Urinary bladder (tissue), 4 donors: Measurements from ENCODE around the gene ERBB4. TPM values are rescaled to one million over a fixed set of nuclear protein-coding genes. Genes with fewer than 3 reads are reported as not detected.

Experiments used
- DNase-seq: peaks from one replicate; pipeline ENCODE4 v3.0.0-alpha.2; 2015; ENCODE audit errors: extremely low spot score
- H3K27ac ChIP-seq: one replicate; pipeline ENCODE4 v1.5.1; 2013; ENCODE audit warnings: low read depth, mild to moderate bottlenecking, moderate library complexity
- H3K36me3 ChIP-seq: one replicate; pipeline ENCODE4 v1.6.1; 2013; ENCODE audit warnings: mild to moderate bottlenecking, moderate library complexity; ENCODE audit not compliant: insufficient read depth
- H3K4me1 ChIP-seq: one replicate; pipeline ENCODE4 v1.6.1; 2013; ENCODE audit warnings: mild to moderate bottlenecking, moderate library complexity; ENCODE audit not compliant: insufficient read depth
- H3K4me3 ChIP-seq: one replicate; pipeline ENCODE4 v1.5.1; 2013; ENCODE audit warnings: low read depth, low read length
- WGBS: extraction: QIAGEN DNeasy Blood & Tissue Kit; methylation state at CpG from one replicate; pipeline ENCODE4 v1.1.7; 2013; 5-methylcytosine and 5-hydroxymethylcytosine counted together
- polyA plus RNA-seq: library from polyadenylated mRNA; stranded (reverse); fragments of 200-250 nt; gene quantifications from one replicate; pipeline ENCODE4 v1.2.3, GENCODE V29; 2013
- total RNA-seq: library from RNA; depleted of rRNA; stranded (reverse); fragments of >200 nt; gene quantifications from one replicate; pipeline ENCODE4 v1.2.3, GENCODE V29; 2014
- donor health status: healthy with polysubstance abuse.
- donor health status: healthy.

Gene ERBB4
- total and polyA plus RNA-seq, 2 donors = 0.13 to 3.2 TPM

DNA sequence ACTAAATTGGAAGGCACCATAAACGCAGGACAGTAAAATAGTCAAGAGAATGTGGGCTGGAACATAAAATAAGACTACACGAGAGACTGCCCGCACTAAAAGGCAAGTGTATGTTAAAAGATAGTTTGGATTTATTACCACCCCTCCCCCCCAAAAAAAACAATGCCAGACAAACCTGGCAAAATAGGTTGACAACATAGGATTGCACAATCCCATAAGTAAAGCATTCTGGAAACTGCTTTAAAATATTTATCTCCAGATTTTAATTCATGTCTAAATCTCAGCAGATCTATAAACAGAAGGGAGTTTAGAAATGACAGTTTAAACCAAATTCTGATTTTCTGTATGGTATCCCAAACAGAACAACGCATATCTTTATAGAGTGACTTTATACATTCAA lies 455.1 kb downstream of the ERBB4 start:
- Histone ChIP-seq H3K27ac (no peak overlapping the region), H3K36me3 (no peaks in the 10 kb centered on the region), H3K4me3 (no peak overlapping the region), H3K4me1 (no peaks in the 10 kb centered on the region)
- no peak for DNase-seq
- 68% methylated on average over 4 of the region's 4 CpGs for WGBS

DNA sequence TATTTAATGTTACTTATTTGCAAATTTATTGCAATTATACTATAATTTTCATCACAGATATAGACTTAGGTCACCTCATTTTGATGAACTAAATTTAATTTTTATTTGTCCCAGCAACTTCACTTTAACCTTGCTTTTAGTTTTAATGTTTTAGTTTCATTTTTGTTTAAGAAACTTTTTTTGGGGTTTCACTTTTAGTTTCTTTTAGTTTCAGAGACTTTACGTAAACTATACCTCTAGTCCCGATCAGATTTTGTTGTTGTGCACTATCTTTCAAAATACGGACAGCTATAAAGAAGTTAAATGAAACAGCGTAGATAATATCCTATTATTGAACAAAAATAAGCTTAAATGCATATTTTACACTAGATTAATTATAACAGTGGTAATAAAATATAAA lies 460.5 kb downstream of the ERBB4 start:
- WGBS = 76% methylated on average over 4 of the region's 4 CpGs

DNA sequence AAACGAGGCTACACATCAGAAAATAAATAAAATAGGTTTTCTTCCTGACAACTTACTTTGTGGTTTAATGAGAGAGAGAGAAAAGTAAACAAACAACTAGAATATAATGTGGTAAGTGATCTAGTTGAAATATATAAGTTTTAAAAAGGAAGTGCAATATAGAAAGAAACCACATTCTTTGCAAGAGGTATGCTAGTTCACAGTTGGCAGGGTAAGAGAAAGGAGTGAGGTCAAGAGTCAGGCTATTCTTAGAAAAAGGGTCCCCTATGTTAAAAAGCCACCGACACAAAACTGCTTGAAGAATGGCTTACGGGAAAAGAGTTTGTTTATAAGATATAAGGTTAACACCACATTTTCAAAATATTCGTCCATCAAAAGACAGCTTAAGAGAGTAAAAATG lies 462.1 kb downstream of the ERBB4 start:
- DNase-seq = no peak
- H3K27ac ChIP-seq = no peak overlapping the region
- no peaks in the 10 kb centered on the region for H3K4me1 ChIP-seq
- no peaks in the 10 kb centered on the region for H3K36me3 ChIP-seq
- H3K4me3 ChIP-seq = no peak overlapping the region
- 38% methylated on average over 4 of the region's 4 CpGs for WGBS

More for the DNA sequence above, 460.5 kb downstream of the ERBB4 start:
- Histone ChIP-seq H3K36me3 (no peaks in the 10 kb centered on the region), H3K27ac (no peak overlapping the region), H3K4me3 (no peak overlapping the region), H3K4me1 (no peaks in the 10 kb centered on the region)
- no peak for DNase-seq

DNA sequence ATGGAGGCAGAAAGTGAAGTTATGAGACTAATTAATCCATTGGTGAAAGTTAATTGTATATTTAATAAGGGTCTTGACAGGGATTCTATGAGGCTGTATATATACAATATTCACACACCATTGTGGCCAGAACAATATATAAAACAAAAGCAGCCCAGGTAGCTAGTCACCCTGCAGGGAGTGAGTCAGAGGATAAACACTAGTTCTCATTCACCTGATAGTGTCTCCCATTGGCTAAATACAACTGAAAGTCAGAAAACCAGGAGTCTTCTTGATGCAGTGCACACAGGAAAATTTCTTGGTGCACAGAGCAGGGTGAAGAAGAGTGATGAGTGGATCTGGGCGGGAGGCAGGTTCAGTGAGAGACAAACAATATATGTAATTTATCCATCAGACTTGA lies 465.2 kb downstream of the ERBB4 start:
- Histone ChIP-seq H3K27ac (no peak overlapping the region), H3K4me3 (no peak overlapping the region), H3K36me3 (no peaks in the 10 kb centered on the region), H3K4me1 (no peaks in the 10 kb centered on the region)
- 85% methylated on average over 1 of the region's 1 CpG for WGBS
- no peak for DNase-seq

DNA sequence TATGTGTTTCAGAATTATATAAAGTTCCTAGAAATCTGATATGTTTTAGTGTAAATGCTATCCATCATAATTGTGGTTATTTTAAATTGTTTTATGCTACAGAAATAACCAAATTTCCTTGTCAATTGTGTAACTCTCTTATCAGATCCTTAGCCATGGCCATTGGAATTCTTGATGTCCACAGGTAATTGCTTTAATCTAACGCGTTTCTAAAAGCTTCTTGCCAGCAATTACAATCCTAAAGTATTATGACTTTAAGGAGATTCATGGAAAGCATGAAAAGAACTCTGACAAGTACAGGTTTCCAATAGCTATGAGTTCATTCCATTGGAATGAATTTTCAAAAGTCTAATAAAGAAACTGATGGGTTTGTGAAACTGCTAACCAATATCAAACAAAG lies 472.1 kb downstream of the ERBB4 start:
- Histone ChIP-seq H3K27ac (no peak overlapping the region), H3K36me3 (no peaks in the 10 kb centered on the region), H3K4me1 (no peaks in the 10 kb centered on the region), H3K4me3 (no peak overlapping the region)
- no peak for DNase-seq
- 88% methylated on average over 2 of the region's 2 CpGs for WGBS

DNA sequence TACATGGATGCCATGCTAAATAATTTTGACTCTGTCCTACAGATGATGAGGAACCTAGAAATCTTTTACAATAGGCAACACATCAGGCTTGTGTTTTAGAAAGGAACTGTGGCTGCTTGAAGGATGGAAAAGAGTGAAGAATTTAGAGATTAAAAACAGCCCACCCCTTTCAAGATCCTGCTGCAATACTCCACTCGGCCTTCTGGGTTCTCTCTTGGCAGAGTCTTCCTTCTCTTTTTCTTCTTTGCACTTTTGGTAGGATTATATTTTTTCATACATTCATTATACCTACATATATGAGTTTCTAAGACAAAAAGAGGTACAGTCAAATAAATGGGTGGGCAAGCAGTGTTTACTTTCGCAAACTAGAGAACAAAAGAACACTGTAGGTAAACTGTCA lies 474.3 kb downstream of the ERBB4 start:
- Histone ChIP-seq H3K4me3 (no peak overlapping the region), H3K27ac (no peak overlapping the region)

DNA sequence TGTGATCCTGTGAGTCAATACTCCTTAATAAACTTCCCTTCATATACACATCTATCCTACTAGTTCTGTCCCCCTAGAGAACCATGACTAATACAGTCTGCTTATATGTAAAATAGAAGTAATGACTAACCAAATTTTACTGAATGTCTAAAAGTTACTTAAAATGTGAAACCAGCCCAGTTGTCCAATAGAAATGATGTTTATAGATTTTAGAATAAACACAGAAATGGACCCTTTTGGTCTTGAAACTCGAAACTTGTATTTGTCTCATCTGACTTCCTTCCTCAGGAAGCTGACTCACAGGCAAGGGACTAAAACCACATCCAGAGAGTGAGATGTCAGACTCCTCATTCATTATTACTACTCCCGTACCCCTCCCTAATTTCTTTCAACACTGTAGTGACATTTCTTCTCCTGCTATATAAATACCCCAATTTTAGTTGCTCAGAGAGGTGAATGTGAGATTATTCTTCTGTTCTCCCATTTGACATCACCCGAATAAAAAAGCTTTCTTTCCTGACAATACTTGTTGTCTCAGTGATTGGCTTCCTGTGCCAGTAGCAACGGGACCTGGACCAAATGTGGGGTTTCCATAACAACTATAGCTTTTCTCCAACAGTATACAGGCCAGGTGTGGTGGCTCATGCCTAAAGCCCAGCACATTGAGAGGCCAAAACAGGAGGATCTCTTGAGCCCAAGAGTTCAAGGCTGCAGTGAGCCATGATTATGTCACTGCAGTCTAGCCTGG lies 486.0 kb downstream of the ERBB4 start:
- Histone ChIP-seq H3K4me3 (no peak overlapping the region), H3K27ac (no peak overlapping the region), H3K4me1 (no peaks in the 10 kb centered on the region), H3K36me3 (no peaks in the 10 kb centered on the region)
- no peak for DNase-seq
- 65% methylated on average over 4 of the region's 4 CpGs for WGBS

More for the DNA sequence above, 474.3 kb downstream of the ERBB4 start:
- H3K36me3 ChIP-seq = no peaks in the 10 kb centered on the region
- no peaks in the 10 kb centered on the region for H3K4me1 ChIP-seq
- 78% methylated on average over 2 of the region's 2 CpGs for WGBS
- DNase-seq = no peak

DNA sequence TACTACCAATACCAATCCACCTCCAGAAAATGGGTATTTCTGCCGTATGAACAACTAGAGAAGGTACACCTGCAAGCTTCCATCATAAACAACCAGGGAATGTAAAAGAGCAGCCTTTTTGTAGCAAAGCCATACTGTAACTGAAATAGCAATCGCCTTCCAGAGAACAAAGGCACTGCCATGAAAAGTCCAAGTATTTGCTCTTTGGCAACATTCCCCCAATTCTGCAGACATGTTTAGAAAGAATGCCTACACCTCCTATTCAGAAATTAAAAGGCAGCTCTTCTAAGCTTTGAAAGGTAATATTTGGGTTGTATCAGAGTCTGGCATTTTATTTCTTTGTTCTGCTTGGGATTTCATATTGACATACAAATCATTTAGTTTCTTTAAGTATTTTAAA lies 487.7 kb downstream of the ERBB4 start:
- Histone ChIP-seq H3K27ac (no peak overlapping the region), H3K4me3 (no peak overlapping the region), H3K36me3 (no peaks in the 10 kb centered on the region), H3K4me1 (no peaks in the 10 kb centered on the region)
- WGBS = 75% methylated on average over 2 of the region's 2 CpGs
- DNase-seq = no peak

DNA sequence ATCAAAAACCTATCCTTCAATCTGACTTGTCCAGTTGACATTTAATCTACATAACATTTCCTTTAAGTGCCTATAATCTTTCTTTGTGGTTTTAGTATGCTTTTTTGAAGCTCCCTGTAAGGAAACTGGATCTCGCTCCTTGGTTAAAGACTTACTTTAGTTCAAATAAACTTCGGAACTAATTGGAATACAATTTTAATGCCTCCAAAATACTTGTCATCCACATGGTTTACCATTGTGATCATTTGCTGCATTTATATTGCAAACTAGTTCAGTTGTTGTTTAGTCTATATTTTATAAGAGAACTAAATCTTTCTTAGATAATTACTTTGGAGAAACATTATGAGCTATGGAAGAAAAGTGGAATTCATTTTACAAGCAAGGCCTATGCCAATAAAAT lies 496.0 kb downstream of the ERBB4 start:
- H3K4me1 ChIP-seq = no peaks in the 10 kb centered on the region
- no peaks in the 10 kb centered on the region for H3K36me3 ChIP-seq
- H3K27ac ChIP-seq = no peak overlapping the region
- no peak overlapping the region for H3K4me3 ChIP-seq
- DNase-seq = no peak
- WGBS = 47% methylated on average over 2 of the region's 2 CpGs

DNA sequence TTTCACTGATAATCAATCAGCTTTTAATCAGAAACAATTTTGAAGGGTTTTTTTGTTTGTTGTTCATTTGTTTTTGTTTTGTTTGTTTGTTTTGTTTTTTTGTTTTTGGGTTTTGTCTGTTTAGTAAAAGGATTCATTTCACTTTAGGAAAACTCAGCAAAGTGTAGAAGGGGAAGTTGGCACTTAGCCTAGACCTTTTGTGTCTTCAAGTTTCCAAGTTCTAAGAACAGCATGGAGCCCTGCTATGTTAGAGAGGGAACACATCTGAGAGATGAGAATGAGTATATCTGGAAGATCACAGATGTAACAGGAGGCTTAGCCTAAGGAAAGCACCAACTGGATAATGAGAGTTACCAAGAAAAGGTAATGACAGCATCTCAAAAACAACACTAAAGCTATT lies 501.5 kb downstream of the ERBB4 start:
- H3K4me3 ChIP-seq = no peak overlapping the region
- no peaks in the 10 kb centered on the region for H3K4me1 ChIP-seq
- no peak for DNase-seq
- no peaks in the 10 kb centered on the region for H3K36me3 ChIP-seq
- H3K27ac ChIP-seq = no peak overlapping the region

DNA sequence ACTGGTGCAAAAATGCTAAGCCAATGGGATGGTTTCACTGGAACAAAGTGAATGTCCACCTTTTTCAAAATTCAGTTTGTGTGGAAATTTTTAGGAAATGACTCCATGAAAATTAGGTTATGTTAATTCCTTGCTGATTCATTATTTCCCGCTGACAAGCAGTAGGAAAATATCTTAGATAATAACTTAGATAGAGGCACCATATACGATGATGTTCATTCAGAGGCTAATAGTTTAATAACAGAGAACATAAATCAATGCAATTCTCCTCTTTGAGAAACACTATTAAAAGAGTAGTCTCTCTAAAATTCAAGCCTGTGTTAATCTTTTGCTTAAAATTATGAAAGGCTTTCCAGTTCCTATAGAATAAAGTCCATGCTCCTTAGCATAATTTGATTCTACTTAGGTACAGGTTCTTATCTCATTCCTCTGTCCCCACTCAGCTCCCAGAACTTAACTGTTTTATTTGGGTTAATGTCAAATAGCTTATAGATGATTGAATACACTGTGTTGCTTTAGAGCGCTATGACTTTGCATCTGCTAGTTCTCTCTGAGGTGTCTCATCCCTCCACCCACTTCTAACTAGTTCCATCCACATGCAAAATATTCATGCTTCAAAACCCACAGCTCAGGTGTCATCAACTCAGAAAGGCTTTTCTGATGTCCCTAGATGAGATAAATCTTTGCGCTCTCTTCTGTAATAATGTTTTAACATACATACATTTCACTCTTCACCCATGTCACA lies 503.6 kb downstream of the ERBB4 start:
- WGBS = 72% methylated on average over 4 of the region's 4 CpGs
- H3K36me3 ChIP-seq = no peaks in the 10 kb centered on the region
- no peak overlapping the region for H3K27ac ChIP-seq
- no peak for DNase-seq
- no peak overlapping the region for H3K4me3 ChIP-seq
- H3K4me1 ChIP-seq = no peaks in the 10 kb centered on the region

DNA sequence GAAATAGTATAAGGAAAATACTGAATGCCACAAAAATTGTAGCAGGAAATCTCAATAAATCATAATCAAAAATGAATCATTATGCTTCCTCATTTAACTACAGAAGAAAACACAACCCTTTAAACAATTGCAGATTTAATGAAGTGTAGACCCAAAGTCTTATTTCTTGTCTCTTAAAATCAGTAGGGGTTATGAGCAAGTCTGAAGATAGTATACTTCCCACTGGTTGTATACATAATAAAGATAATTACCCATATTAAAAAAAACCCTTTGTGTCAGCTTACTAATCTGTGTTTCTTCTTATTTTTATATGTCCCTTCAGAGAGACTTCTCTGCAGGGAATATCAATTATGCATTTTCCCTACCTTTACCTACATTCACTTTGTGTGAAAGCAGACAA lies 504.7 kb downstream of the ERBB4 start:
- H3K27ac ChIP-seq = no peak overlapping the region
- H3K4me1 ChIP-seq = no peaks in the 10 kb centered on the region
- no peak overlapping the region for H3K4me3 ChIP-seq
- no peaks in the 10 kb centered on the region for H3K36me3 ChIP-seq
- DNase-seq = no peak

DNA sequence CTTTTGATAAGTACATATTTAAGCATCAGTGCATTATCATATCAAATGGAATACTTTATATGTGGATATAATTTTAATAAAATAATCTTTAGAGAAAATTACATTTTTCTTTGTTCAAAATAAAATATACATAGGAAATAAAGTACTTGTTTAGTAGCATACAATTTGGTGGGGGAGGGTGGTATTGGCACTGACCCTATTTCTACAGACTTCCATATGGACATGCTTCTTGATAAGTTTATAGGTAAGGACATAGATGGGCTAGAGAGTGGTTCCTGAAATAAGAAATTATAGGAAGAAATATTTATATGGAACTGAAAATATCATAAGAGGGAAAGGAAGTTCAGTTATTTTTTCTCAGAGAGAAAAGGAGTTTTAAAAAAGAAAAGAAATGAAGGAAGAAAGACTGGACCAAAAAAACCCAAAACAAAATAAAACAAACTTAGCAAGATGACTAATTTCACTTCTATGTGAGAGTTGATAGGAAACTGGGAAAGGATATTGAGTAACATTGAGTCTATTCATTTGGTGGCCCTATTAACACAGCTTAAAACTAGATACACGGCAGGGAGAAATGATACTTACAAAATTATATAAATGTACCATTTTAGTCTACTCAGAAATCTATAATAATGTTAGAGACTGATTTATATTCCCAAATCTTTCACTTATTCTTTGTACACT lies 505.9 kb downstream of the ERBB4 start:
- H3K27ac ChIP-seq = no peak overlapping the region
- no peak overlapping the region for H3K4me3 ChIP-seq
- WGBS = 67% methylated on average over 1 of the region's 1 CpG

DNA sequence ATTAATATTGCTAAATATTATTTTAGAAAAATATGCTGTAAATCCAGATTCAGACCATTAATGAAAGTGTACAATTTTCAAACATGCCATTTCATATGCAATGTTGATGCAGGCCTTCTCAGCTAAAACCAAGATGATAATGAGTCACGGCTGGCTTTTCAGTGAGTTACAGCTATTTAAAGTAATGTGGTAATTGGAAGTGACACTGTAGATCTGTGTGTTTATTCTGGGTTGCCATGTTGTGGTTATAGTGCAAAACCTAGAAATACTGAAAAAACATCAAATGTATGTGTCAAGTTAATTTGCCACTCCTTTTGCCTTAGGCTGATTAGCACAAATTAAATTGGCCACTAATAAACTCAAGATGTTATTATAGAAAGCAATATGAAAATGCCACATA lies 506.6 kb downstream of the ERBB4 start:
- H3K27ac ChIP-seq = no peak overlapping the region
- WGBS = 53% methylated on average over 1 of the region's 1 CpG
- H3K4me3 ChIP-seq = no peak overlapping the region
- no peaks in the 10 kb centered on the region for H3K36me3 ChIP-seq
- H3K4me1 ChIP-seq = no peaks in the 10 kb centered on the region
- DNase-seq = no peak

More for the DNA sequence above, 505.9 kb downstream of the ERBB4 start:
- DNase-seq = no peak
- no peaks in the 10 kb centered on the region for H3K4me1 ChIP-seq
- H3K36me3 ChIP-seq = no peaks in the 10 kb centered on the region
